Measurements from ENCODE around the gene SEPTIN6.

DNA sequence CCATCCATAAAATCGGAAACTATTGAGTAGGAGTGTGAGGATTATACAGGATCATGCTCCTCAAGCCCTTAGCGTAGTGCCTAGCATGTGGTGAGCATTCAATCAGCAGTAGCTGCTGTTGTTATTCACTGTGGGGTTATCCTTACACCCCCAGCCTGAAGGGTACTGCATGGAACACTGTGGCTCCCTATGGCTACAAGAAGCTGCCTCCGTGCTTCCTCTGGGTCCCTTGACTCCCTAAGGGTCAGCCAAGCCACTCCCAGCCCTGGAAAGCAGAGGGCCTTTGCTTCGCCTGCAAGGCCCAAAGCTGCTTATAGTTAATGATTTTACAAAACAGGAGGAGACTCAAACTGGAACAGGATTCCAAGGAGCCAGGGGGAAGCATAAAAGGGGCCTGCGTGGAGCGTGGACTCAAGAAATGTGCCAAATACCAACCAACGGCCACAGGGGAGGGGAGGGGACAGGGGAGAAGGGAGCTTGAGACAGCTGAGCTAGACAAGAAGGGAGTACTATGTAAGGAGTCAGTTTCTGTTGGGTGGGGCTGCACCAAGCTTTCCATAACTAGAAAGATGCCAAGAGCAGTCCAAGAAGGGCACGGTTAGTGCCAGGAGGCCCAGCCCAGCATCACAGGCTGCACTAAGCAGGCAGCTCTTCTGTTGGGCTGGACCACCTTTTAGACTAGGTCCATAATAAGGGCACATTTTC lies 15.9 kb downstream of the SEPTIN6 start:
- TF ChIP-seq POLR2A (IDR thresholded peaks at IDR 0.05; ENCODE audit: low read depth, low read length) (no peak), POLR2AphosphoS5 (IDR thresholded peaks at IDR 0.05; ENCODE audit: low read depth, low read length) (no peak)

All from GM12891 (cell line).